Type B pancreatic cell (in vitro differentiated cells): ENCODE results near the gene YPEL5. TPM values are rescaled to one million over a fixed set of nuclear protein-coding genes. Genes with fewer than 3 reads are reported as not detected.

ENCODE experiments used
- DNase-seq: peaks from one replicate; pipeline ENCODE4 v3.0.0; 2021; ENCODE audit warnings: mixed read lengths; ENCODE audit not compliant: unreplicated experiment; ENCODE audit errors: extremely low spot score
- H3K27ac Mint-ChIP-seq: 2 replicates; pipeline ENCODE4 v1.8.0; 2021; ENCODE audit warnings: mild to moderate bottlenecking, mixed read lengths
- H3K27me3 Mint-ChIP-seq: 2 replicates; pipeline ENCODE4 v1.8.0; 2021; ENCODE audit warnings: mixed read lengths
- H3K36me3 Mint-ChIP-seq: 2 replicates; pipeline ENCODE4 v1.8.0; 2021; ENCODE audit warnings: mixed read lengths
- H3K4me1 Mint-ChIP-seq: one replicate; pipeline ENCODE4 v1.8.0; 2021; ENCODE audit warnings: mixed read lengths; ENCODE audit not compliant: unreplicated experiment
- H3K4me3 Mint-ChIP-seq: 2 replicates; pipeline ENCODE4 v1.8.0; 2021; ENCODE audit warnings: mild to moderate bottlenecking, mixed read lengths
- H3K9me3 Mint-ChIP-seq: 2 replicates; pipeline ENCODE4 v1.8.0; 2021; ENCODE audit warnings: mixed read lengths
- total RNA-seq: library from RNA; stranded (reverse); gene quantifications from 2 replicates; pipeline ENCODE4 v1.2.1, GENCODE V29; 2021; ENCODE audit warnings: low replicate concordance
- TF ChIP-seq, protein P1 (sequence below): fragments of 200-600 bp; sonication (generic); conservative IDR thresholded peaks from 2 replicates; pipeline ENCODE4 v1.5.0; 2021; ENCODE audit warnings: antibody characterized with exemption, mild to moderate bottlenecking

The YPEL5 gene
- total RNA-seq, 1 donor from 2014 or later = 55.0 TPM

DNA sequence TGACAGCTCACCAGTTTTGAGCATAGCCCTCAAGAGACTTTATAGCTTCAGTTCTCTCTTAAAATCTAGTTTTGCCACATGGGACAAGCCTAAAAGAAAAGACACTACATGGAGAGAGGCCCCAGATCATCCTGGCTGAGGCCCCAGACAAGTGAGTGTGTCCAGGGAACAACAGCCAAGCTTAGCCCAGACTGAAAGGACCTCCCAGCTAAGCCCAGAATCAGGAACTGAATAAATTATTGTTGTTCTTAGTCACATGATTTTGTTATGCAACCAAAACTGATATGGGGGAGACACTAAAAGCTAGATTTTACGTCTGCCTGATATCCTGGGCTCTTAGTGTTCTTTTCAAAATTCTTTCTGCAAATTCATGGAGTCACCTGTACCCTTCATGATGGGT, 55.2 kb downstream of the YPEL5 start:
- Mint-ChIP-seq H3K36me3 (no peaks in the 10 kb centered on the region), H3K4me1 (no peaks in the 10 kb centered on the region), H3K27me3 (peaks cover 13% of the 10 kb centered on the region), H3K4me3 (no peak overlapping the region), H3K9me3 (no peaks in the 10 kb centered on the region), H3K27ac (no peak overlapping the region)
- TF ChIP-seq, protein P1, sequence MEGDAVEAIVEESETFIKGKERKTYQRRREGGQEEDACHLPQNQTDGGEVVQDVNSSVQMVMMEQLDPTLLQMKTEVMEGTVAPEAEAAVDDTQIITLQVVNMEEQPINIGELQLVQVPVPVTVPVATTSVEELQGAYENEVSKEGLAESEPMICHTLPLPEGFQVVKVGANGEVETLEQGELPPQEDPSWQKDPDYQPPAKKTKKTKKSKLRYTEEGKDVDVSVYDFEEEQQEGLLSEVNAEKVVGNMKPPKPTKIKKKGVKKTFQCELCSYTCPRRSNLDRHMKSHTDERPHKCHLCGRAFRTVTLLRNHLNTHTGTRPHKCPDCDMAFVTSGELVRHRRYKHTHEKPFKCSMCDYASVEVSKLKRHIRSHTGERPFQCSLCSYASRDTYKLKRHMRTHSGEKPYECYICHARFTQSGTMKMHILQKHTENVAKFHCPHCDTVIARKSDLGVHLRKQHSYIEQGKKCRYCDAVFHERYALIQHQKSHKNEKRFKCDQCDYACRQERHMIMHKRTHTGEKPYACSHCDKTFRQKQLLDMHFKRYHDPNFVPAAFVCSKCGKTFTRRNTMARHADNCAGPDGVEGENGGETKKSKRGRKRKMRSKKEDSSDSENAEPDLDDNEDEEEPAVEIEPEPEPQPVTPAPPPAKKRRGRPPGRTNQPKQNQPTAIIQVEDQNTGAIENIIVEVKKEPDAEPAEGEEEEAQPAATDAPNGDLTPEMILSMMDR = no peak
- no peak for DNase-seq

DNA sequence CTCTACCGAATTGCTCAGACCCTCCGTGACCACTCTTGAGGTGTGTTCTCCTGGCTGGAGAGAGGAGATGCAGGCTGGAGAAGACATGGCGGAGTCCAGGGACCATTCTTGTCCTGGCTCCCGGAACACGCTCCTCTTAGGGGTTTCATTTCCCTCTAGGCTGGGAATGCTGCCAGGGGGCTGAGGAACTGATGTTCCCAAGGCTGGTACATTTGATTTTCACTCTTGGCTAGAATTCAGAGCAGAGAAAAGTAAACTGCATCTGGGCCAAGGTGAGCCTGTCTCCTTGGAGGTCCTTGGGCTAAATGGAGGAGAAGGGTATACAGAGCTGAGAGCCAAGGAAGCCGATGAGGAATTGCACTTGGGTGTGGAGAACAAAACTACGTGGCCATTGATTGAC, 56.3 kb downstream of the YPEL5 start:
- no peaks in the 10 kb centered on the region for H3K4me1 Mint-ChIP-seq
- no peak overlapping the region for H3K27ac Mint-ChIP-seq
- no peaks in the 10 kb centered on the region for H3K36me3 Mint-ChIP-seq
- no peaks in the 10 kb centered on the region for H3K9me3 Mint-ChIP-seq
- no peak for DNase-seq
- TF ChIP-seq, protein P1 = no peak
- H3K4me3 Mint-ChIP-seq = no peak overlapping the region
- H3K27me3 Mint-ChIP-seq = peaks cover 13% of the 10 kb centered on the region

DNA sequence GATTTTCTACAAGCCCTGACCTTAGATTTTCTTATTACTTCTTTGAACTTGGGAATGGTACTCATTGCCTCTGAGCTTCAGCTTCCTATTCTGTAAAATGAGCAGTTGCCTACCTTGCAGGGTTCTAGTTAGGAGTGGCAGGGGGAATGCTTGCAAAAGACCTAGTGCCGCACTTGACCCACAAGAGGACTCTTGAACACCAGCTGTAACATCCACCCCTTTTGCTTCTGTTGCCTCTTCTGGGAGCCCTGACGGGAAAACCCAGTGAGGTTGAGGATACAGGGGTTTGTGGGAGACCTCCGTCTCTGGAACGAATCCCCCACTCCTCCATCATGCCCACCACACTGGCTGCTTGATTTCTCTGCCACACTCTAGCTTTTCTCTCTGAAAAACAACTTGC, 57.5 kb downstream of the YPEL5 start:
- Mint-ChIP-seq H3K27me3 (peaks cover 16% of the 10 kb centered on the region), H3K4me1 (peaks cover 5% of the 10 kb centered on the region), H3K36me3 (no peaks in the 10 kb centered on the region), H3K9me3 (no peaks in the 10 kb centered on the region), H3K27ac (no peak overlapping the region), H3K4me3 (no peak overlapping the region)
- DNase-seq = no peak
- TF ChIP-seq, protein P1 = no peak

GRCh38 chr2:30205456-30205855, 58.6 kb downstream of the YPEL5 start:
- Mint-ChIP-seq H3K36me3 (no peaks in the 10 kb centered on the region), H3K4me3 (no peak overlapping the region), H3K4me1 (peaks cover 5% of the 10 kb centered on the region), H3K9me3 (no peaks in the 10 kb centered on the region), H3K27me3 (peaks cover 12% of the 10 kb centered on the region), H3K27ac (no peak overlapping the region)
- TF ChIP-seq, protein P1 = no peak
- no peak for DNase-seq

GRCh38 chr2:30206461-30207430, 59.9 kb downstream of the YPEL5 start:
- Mint-ChIP-seq H3K27me3 (peaks cover 12% of the 10 kb centered on the region), H3K4me1 (peaks cover 5% of the 10 kb centered on the region), H3K4me3 (no peak overlapping the region), H3K27ac (no peak overlapping the region), H3K9me3 (no peaks in the 10 kb centered on the region), H3K36me3 (no peaks in the 10 kb centered on the region)
- TF ChIP-seq, protein P1 = no peak
- no peak for DNase-seq
